ENCODE results near the gene CHRM1. TPM values are rescaled to one million over a fixed set of nuclear protein-coding genes. Genes with fewer than 3 reads are reported as not detected.
"Not testable (repeated sequence)": the region's sequence is repeated elsewhere in the genome, so short reads cannot be mapped to it uniquely, and the experiment has no call there.

Gene CHRM1
- polyA plus RNA-seq, 3 donors = not detected

GRCh38 chr11:62937528-62937927 lies 16.4 kb upstream of the CHRM1 start:
- Mint-ChIP-seq H3K27me3 (ENCODE audit: low read depth in 3 of 3) (peaks cover 4 to 23% (median 12%) of the 10 kb centered on the region in 3 donors), H3K9me3 (peaks cover 0 to 11% (median 5%) of the 10 kb centered on the region in 7 donors)
- H3K4me2 ChIP-seq (replicated peaks; ENCODE audit: extremely low read depth, low read length, poor library complexity, severe bottlenecking); H3K9me3 ChIP-seq (replicated peaks in 1 of 2; ENCODE audit: control insufficient read depth in 1 of 2, insufficient read depth in 1 of 2, low read length in 2 of 2); H3K4me3 ChIP-seq (replicated peaks in 1 of 3; ENCODE audit: low read depth in 2 of 3, low read length in 3 of 3); intact Hi-C loops (cut with micrococcal nuclease); H3K27ac ChIP-seq (ENCODE audit: low read depth in 1 of 2, low read length in 2 of 2); DNase-seq; H3K36me3 Mint-ChIP-seq; H3K36me3 ChIP-seq (replicated peaks in 1 of 2; ENCODE audit: control insufficient read depth in 1 of 2, insufficient read depth in 2 of 2, low read length in 2 of 2); H3K9ac ChIP-seq (ENCODE audit: insufficient read depth, low read length, poor library complexity, severe bottlenecking); H3K4me1 ChIP-seq (ENCODE audit: control insufficient read depth in 1 of 2, insufficient read depth in 2 of 2, low read length in 2 of 2); H3K27ac Mint-ChIP-seq; H2AFZ ChIP-seq (ENCODE audit: insufficient read depth, low read depth, low read length, poor library complexity, severe bottlenecking); H3K4me3 Mint-ChIP-seq; H3K27me3 ChIP-seq (ENCODE audit: control insufficient read depth in 2 of 2, insufficient read depth in 2 of 2, low read length in 2 of 2); H4K20me1 ChIP-seq (ENCODE audit: insufficient read depth, low read length); H3K4me1 Mint-ChIP-seq; H3K79me2 ChIP-seq (ENCODE audit: insufficient read depth, low read length): not testable (repeated sequence)
- 100% methylated on average over 1 of the region's 2 CpGs for WGBS (ENCODE audit: insufficient coverage)

GRCh38 chr11:62934496-62934785 lies 13.3 kb upstream of the CHRM1 start:
- Histone ChIP-seq H3K79me2 (ENCODE audit: insufficient read depth, low read length) (no peaks in the 10 kb centered on the region), H3K27me3 (ENCODE audit: control insufficient read depth in 2 of 2, insufficient read depth in 2 of 2, low read length in 2 of 2) (peaks cover 0 to 11% of the 10 kb centered on the region in 2 donors), H3K27ac (ENCODE audit: low read depth in 1 of 2, low read length in 2 of 2) (no peak overlapping the region), H3K4me2 (replicated peaks; ENCODE audit: extremely low read depth, low read length, poor library complexity, severe bottlenecking) (no peak overlapping the region), H4K20me1 (ENCODE audit: insufficient read depth, low read length) (no peaks in the 10 kb centered on the region), H2AFZ (ENCODE audit: insufficient read depth, low read depth, low read length, poor library complexity, severe bottlenecking) (no peak overlapping the region), H3K9ac (ENCODE audit: insufficient read depth, low read length, poor library complexity, severe bottlenecking) (no peak overlapping the region), H3K9me3 (replicated peaks in 1 of 2; ENCODE audit: control insufficient read depth in 1 of 2, insufficient read depth in 1 of 2, low read length in 2 of 2) (no peaks in the 10 kb centered on the region), H3K4me1 (ENCODE audit: control insufficient read depth in 1 of 2, insufficient read depth in 2 of 2, low read length in 2 of 2) (no peaks in the 10 kb centered on the region), H3K4me3 (replicated peaks in 1 of 3; ENCODE audit: low read depth in 2 of 3, low read length in 3 of 3) (no peak overlapping the region), H3K36me3 (replicated peaks in 1 of 2; ENCODE audit: control insufficient read depth in 1 of 2, insufficient read depth in 2 of 2, low read length in 2 of 2) (no peaks in the 10 kb centered on the region)
- TF ChIP-seq CTCF (IDR thresholded peaks at IDR 0.05) = no peak
- no peak overlapping the region for H3K27ac Mint-ChIP-seq
- H3K9me3 Mint-ChIP-seq = peaks cover 1 to 11% (median 5%) of the 10 kb centered on the region in 7 donors
- no peak for DNase-seq
- intact Hi-C loops (cut with micrococcal nuclease) = no loop called here
- H3K4me1 Mint-ChIP-seq = no peaks in the 10 kb centered on the region
- no CpG with 5 or more reads among the region's 1 CpG for WGBS (ENCODE audit: insufficient coverage)
- peaks cover 12 to 27% (median 18%) of the 10 kb centered on the region in 3 donors for H3K27me3 Mint-ChIP-seq (ENCODE audit: low read depth in 3 of 3)
- no peaks in the 10 kb centered on the region for H3K36me3 Mint-ChIP-seq
- H3K4me3 Mint-ChIP-seq = no peak overlapping the region

Measured in CD14-positive monocyte (primary cell).